Measurements from ENCODE around the gene PDE3B.

The PDE3B gene

DNA sequence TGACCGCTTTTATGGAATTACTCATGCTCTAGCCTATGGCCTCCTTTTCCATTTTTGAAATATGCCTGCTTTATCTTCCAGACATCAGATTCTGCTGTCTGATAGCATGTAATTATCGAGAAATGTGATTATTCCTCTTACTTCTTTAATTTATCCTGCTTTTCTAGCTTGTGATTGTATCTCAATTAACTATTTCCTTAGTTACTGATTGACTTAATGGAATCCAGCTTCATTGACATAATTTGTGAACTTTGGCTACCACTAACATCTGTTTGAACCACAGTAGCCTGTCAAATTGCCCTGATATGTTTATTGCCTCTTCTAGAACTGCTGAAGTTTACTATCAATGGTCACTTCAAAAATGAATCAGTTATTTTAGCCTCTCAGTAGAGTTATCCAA is 25.5 kb upstream of the PDE3B start:
- no peak for ATAC-seq
- TF ChIP-seq, protein P1, sequence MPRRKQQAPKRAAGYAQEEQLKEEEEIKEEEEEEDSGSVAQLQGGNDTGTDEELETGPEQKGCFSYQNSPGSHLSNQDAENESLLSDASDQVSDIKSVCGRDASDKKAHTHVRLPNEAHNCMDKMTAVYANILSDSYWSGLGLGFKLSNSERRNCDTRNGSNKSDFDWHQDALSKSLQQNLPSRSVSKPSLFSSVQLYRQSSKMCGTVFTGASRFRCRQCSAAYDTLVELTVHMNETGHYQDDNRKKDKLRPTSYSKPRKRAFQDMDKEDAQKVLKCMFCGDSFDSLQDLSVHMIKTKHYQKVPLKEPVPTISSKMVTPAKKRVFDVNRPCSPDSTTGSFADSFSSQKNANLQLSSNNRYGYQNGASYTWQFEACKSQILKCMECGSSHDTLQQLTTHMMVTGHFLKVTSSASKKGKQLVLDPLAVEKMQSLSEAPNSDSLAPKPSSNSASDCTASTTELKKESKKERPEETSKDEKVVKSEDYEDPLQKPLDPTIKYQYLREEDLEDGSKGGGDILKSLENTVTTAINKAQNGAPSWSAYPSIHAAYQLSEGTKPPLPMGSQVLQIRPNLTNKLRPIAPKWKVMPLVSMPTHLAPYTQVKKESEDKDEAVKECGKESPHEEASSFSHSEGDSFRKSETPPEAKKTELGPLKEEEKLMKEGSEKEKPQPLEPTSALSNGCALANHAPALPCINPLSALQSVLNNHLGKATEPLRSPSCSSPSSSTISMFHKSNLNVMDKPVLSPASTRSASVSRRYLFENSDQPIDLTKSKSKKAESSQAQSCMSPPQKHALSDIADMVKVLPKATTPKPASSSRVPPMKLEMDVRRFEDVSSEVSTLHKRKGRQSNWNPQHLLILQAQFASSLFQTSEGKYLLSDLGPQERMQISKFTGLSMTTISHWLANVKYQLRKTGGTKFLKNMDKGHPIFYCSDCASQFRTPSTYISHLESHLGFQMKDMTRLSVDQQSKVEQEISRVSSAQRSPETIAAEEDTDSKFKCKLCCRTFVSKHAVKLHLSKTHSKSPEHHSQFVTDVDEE (CRISPR knock-in tag; IDR thresholded peaks at IDR 0.05), result peak; percentile 54; the same call in 1 of the 2 replicates
- TF ChIP-seq BACH2 (CRISPR knock-in tag; IDR thresholded peaks at IDR 0.05; ENCODE audit: borderline replicate concordance), result no peak
- TF ChIP-seq ZC3H10 (CRISPR knock-in tag; IDR thresholded peaks at IDR 0.05), result no peak
- no peak for TF ChIP-seq GLIS3 (CRISPR knock-in tag; IDR thresholded peaks at IDR 0.05)
- no peak for TF ChIP-seq ZNF565 (CRISPR knock-in tag; conservative IDR thresholded peaks at IDR 0.05; ENCODE audit: low read depth)
- TF ChIP-seq SNAI2 (CRISPR knock-in tag; IDR thresholded peaks at IDR 0.05), result no peak
- no peak for TF ChIP-seq ESRRG (CRISPR knock-in tag; IDR thresholded peaks at IDR 0.05)
- peak; percentile 78; the same call in 1 of the 2 replicates for TF ChIP-seq TCF4 (CRISPR knock-in tag; IDR thresholded peaks at IDR 0.05; ENCODE audit: borderline replicate concordance)
- TF ChIP-seq ISL1 (CRISPR knock-in tag; IDR thresholded peaks at IDR 0.05), result 0 out of 2 replicates have a peak, but pooled peaks have one; percentile 8
- no peak for TF ChIP-seq ZNF70 (CRISPR knock-in tag; IDR thresholded peaks at IDR 0.05)
- TF ChIP-seq RARB (CRISPR knock-in tag; IDR thresholded peaks at IDR 0.05), result no peak

DNA sequence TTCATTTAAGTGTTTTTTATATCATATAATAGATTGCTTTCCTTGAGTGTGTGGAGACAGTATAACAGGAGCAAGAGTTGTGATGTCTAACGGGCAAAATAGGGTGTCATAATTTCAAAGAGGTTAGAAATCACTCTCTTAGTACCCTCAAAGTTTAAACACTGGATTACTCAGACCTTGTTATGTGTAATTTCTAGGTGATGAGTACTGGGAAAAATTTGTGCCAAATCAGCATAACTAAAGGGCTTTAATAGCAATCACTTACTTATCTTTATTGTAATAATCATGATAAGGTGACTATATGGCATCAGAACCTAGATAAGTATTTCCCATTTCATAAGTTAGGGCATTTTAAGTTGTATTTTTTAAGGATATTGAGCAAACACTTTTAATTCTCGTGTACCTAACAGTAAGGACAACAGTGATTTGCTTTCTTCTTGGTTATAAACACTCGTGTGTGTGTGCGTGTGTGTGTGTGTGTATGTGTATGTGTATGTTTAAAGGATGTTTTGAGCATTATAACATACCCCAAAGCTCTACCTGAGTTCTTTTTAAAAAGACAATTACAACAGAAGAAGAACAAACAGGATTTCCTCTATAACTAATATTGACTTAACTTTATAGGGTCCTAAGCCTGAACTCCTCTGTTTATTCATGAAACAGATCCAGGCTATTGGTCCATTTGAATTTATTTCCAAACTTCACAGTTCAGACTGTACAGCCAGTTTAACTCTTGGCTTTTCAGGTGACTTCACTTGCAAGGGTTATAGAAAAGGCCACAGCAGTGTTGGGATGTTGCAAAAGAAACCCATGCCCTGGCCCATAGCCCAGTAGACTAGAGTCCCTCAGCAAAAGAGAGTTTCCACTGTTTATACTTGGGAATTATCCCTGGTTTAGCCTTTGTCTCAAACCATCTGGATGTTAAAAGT is 23.7 kb upstream of the PDE3B start:
- no peak for TF ChIP-seq ZNF8 (CRISPR knock-in tag; IDR thresholded peaks at IDR 0.05)
- TF ChIP-seq TOX (CRISPR knock-in tag; IDR thresholded peaks at IDR 0.05; ENCODE audit: borderline replicate concordance), result no peak
- no peak for TF ChIP-seq ZFP3 (CRISPR knock-in tag; IDR thresholded peaks at IDR 0.05)
- TF ChIP-seq, protein P2, sequence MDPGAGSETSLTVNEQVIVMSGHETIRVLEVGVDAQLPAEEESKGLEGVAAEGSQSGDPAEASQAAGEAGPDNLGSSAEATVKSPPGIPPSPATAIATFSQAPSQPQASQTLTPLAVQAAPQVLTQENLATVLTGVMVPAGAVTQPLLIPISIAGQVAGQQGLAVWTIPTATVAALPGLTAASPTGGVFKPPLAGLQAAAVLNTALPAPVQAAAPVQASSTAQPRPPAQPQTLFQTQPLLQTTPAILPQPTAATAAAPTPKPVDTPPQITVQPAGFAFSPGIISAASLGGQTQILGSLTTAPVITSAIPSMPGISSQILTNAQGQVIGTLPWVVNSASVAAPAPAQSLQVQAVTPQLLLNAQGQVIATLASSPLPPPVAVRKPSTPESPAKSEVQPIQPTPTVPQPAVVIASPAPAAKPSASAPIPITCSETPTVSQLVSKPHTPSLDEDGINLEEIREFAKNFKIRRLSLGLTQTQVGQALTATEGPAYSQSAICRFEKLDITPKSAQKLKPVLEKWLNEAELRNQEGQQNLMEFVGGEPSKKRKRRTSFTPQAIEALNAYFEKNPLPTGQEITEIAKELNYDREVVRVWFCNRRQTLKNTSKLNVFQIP (CRISPR knock-in tag; IDR thresholded peaks at IDR 0.05; ENCODE audit: borderline replicate concordance, low read depth), result no peak
- TF ChIP-seq CSDC2 (CRISPR knock-in tag; IDR thresholded peaks at IDR 0.05), result no peak
- no peak for ATAC-seq

DNA sequence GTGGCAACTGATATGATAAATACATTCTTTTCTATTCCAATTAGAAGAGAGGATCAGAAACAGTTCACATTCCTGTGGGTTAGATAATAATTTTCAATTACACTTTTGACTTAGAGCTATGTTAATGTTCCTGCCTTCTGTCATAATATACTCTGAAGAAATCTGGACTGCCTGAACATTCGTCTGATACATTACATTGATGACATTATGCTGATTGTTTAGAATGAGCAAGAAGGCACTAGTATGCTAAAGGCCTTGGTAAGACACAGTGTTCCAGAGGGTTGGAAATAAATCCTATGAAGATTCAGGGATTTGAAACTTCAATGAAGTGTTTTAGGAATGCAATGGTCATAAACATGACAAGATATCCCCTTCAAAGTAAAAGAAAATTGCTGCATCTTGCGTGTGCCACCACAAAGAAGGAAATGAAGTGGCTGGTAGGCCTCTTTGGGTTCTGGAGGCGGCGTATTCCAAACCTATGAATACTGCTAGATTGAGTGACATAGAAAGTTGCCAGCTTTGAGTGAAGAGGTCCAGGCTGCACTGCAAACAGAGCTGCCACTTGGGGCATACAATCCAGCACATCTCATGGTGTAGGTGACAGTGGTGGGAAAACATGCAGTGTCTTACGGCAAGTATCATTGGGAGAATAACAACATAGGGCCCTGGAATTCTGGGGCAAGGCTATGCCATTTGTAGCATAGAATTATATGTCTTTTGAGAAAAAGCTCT is 21.2 kb upstream of the PDE3B start:
- no peak for ATAC-seq
- TF ChIP-seq ESRRG (CRISPR knock-in tag; IDR thresholded peaks at IDR 0.05) (no peak), ZC3H10 (CRISPR knock-in tag; IDR thresholded peaks at IDR 0.05) (no peak), SNAI2 (CRISPR knock-in tag; IDR thresholded peaks at IDR 0.05) (no peak), BACH2 (CRISPR knock-in tag; IDR thresholded peaks at IDR 0.05; ENCODE audit: borderline replicate concordance) (no peak), ISL1 (CRISPR knock-in tag; IDR thresholded peaks at IDR 0.05) (no peak), ARNTL (CRISPR knock-in tag; IDR thresholded peaks at IDR 0.05; ENCODE audit: borderline replicate concordance, low read depth) (no peak), TOX (CRISPR knock-in tag; IDR thresholded peaks at IDR 0.05; ENCODE audit: borderline replicate concordance) (no peak), RARB (CRISPR knock-in tag; IDR thresholded peaks at IDR 0.05) (no peak), PPARA (CRISPR knock-in tag; IDR thresholded peaks at IDR 0.05; ENCODE audit: borderline replicate concordance) (no peak), ZFP30 (CRISPR knock-in tag; IDR thresholded peaks at IDR 0.05) (no peak), ZNF70 (CRISPR knock-in tag; IDR thresholded peaks at IDR 0.05) (no peak), TCF4 (CRISPR knock-in tag; IDR thresholded peaks at IDR 0.05; ENCODE audit: borderline replicate concordance) (no peak)
- TF ChIP-seq, protein P3, sequence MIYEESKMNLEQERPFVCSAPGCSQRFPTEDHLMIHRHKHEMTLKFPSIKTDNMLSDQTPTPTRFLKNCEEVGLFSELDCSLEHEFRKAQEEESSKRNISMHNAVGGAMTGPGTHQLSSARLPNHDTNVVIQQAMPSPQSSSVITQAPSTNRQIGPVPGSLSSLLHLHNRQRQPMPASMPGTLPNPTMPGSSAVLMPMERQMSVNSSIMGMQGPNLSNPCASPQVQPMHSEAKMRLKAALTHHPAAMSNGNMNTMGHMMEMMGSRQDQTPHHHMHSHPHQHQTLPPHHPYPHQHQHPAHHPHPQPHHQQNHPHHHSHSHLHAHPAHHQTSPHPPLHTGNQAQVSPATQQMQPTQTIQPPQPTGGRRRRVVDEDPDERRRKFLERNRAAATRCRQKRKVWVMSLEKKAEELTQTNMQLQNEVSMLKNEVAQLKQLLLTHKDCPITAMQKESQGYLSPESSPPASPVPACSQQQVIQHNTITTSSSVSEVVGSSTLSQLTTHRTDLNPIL (CRISPR knock-in tag; IDR thresholded peaks at IDR 0.05; ENCODE audit: low read depth), result no peak
- TF ChIP-seq, protein P4, sequence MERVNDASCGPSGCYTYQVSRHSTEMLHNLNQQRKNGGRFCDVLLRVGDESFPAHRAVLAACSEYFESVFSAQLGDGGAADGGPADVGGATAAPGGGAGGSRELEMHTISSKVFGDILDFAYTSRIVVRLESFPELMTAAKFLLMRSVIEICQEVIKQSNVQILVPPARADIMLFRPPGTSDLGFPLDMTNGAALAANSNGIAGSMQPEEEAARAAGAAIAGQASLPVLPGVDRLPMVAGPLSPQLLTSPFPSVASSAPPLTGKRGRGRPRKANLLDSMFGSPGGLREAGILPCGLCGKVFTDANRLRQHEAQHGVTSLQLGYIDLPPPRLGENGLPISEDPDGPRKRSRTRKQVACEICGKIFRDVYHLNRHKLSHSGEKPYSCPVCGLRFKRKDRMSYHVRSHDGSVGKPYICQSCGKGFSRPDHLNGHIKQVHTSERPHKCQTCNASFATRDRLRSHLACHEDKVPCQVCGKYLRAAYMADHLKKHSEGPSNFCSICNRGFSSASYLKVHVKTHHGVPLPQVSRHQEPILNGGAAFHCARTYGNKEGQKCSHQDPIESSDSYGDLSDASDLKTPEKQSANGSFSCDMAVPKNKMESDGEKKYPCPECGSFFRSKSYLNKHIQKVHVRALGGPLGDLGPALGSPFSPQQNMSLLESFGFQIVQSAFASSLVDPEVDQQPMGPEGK (CRISPR knock-in tag; IDR thresholded peaks at IDR 0.05; ENCODE audit: borderline replicate concordance), result no peak
- TF ChIP-seq, protein P5, sequence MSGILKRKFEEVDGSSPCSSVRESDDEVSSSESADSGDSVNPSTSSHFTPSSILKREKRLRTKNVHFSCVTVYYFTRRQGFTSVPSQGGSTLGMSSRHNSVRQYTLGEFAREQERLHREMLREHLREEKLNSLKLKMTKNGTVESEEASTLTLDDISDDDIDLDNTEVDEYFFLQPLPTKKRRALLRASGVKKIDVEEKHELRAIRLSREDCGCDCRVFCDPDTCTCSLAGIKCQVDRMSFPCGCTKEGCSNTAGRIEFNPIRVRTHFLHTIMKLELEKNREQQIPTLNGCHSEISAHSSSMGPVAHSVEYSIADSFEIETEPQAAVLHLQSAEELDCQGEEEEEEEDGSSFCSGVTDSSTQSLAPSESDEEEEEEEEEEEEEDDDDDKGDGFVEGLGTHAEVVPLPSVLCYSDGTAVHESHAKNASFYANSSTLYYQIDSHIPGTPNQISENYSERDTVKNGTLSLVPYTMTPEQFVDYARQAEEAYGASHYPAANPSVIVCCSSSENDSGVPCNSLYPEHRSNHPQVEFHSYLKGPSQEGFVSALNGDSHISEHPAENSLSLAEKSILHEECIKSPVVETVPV (CRISPR knock-in tag; IDR thresholded peaks at IDR 0.05), result no peak

Measured in SK-N-SH treated with all-trans-retinoic acid at 6 μM for 48 hours (cell line).